IPS DF 6.9 (cell line): ENCODE data around the gene DNAJC7.
"Not testable (repeated sequence)": the region's sequence is repeated elsewhere in the genome, so short reads cannot be mapped to it uniquely, and the experiment has no call there.

Experiments used
- DNase-seq: peaks from one replicate; pipeline ENCODE4 v3.0.0-alpha.2; 2013; ENCODE audit warnings: low read depth, low spot score
- H3K27ac ChIP-seq: one replicate; pipeline ENCODE4 v1.5.1; 2013; ENCODE audit warnings: low read length, control low read depth
- H3K27me3 ChIP-seq: 2 replicates; pipeline ENCODE4 v1.6.1; 2013; ENCODE audit warnings: mild to moderate bottlenecking, low read length; ENCODE audit not compliant: control insufficient read depth, insufficient read depth
- H3K36me3 ChIP-seq: 2 replicates; pipeline ENCODE4 v1.6.1; 2013; ENCODE audit warnings: low read length; ENCODE audit not compliant: control insufficient read depth, insufficient read depth
- H3K4me1 ChIP-seq: 2 replicates; pipeline ENCODE4 v1.6.1; 2013; ENCODE audit warnings: low read length; ENCODE audit not compliant: control insufficient read depth, insufficient read depth
- H3K4me3 ChIP-seq: 2 replicates; pipeline ENCODE4 v1.5.1; 2013; ENCODE audit warnings: mild to moderate bottlenecking, low read length
- H3K9me3 ChIP-seq: 2 replicates; pipeline ENCODE4 v1.6.1; 2013; ENCODE audit warnings: low read length, inconsistent platforms; ENCODE audit not compliant: control insufficient read depth, insufficient read depth
- WGBS: extraction: QIAGEN DNeasy Blood & Tissue Kit; methylation state at CpG from one replicate; pipeline ENCODE4 v1.1.7; 2013; ENCODE audit warnings: mixed read lengths, missing lambda C conversion rate; ENCODE audit not compliant: insufficient read length, insufficient coverage; 5-methylcytosine and 5-hydroxymethylcytosine counted together

Gene DNAJC7

DNA sequence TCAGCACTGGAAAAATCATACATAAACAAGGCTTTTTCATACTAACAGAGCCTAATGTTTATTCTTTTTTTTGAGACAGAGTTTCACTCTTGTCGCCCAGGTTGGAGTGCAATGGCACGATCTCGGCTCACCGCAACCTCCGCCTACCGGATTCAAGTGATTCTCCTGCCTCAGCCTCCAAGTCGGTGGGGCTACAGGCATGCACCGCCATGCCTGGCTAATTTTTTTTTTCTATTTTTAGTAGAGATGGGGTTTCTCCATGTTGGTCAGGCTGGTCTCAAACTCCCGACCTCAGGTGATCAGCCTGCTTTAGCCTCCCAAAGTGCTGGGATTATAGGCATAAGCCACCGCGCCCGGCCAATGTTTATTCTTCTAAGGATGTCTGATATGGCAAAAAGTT is 3.5 kb downstream of the DNAJC7 start:
- H3K27ac ChIP-seq, DNase-seq, H3K9me3 ChIP-seq, H3K4me1 ChIP-seq, H3K4me3 ChIP-seq, H3K36me3 ChIP-seq, H3K27me3 ChIP-seq: not testable (repeated sequence)
- no CpG with 5 or more reads among the region's 12 CpGs for WGBS

DNA sequence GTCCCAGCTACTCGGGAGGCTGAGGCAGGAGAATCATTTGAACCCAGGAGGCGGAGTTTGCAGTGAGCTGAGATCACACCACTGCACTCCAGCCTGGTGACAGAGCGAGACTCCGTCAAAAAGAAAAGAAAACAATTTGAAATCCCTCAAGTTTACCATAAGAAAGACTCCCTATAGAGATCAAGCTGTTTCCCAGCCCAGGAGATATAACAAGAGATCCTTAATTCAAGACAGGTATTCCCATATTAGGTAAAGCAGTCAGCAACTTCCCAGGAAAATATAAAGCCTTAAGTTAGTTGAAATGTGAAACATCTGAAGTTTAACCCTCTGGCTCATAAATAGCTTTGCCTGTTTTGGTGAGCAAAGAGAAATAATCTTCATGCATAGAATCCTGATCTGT is 4.9 kb downstream of the DNAJC7 start:
- not testable (repeated sequence) for DNase-seq, H3K4me3 ChIP-seq, H3K27me3 ChIP-seq, H3K9me3 ChIP-seq, H3K27ac ChIP-seq, H3K36me3 ChIP-seq, H3K4me1 ChIP-seq
- no CpG with 5 or more reads among the region's 4 CpGs for WGBS

DNA sequence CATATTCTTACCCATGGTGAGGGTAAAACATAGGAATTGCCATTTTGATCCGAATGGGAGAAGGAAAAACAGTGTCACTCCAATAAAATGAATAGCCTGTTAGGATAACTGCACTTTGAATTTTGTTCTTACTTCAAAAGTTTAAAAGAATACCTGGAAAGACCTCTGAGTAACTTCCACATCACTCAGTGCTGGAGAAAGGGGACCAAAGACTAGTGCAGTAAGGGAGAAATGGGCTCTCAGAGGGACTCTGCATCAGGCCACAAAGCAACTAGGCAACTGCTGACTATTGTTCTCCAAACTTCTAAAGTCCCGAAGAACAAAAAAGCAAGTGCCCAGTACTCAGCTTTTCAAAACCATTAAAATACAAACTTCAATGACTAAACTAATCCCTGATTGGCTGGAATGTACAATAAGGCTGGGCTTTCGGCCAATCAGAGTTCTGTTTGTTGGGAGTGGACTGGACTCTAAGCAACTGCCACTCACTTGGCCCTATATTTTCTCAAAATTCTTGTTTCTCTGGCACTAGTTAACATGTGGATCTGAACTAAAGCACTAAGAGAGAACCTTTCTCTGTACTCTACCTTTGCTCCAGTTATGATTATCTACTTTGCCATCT is 6.2 kb downstream of the DNAJC7 start:
- H3K36me3 ChIP-seq = no peaks in the 10 kb centered on the region
- H3K9me3 ChIP-seq = no peaks in the 10 kb centered on the region
- no peak overlapping the region for H3K27ac ChIP-seq
- no peak for DNase-seq
- H3K4me3 ChIP-seq = no peak overlapping the region
- peaks cover 2% of the 10 kb centered on the region; the same call in 1 of the 2 replicates for H3K4me1 ChIP-seq
- WGBS = no CpG with 5 or more reads among the region's 3 CpGs
- no peaks in the 10 kb centered on the region for H3K27me3 ChIP-seq

DNA sequence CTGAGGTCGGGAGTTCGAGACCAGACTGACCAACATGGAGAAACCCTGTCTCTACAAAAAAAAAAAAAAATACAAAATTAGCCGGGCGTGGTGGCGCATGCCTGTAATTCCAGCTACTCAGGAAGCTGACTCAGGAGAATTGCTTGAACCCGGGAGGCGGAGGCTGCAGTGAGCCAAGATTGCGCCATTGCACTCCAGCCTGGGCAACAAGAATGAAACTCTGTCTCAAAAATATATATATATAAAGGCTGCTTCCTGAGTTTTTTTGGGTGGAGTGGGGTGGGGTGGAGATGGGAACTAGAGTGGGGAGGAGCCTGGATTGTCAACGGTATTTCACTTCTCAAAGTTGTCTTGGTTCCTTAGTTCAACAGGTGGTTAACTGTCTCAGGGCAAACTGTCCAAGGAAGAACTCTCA is 7.0 kb downstream of the DNAJC7 start:
- not testable (repeated sequence) for H3K4me1 ChIP-seq, H3K9me3 ChIP-seq, H3K36me3 ChIP-seq, H3K4me3 ChIP-seq, DNase-seq, H3K27me3 ChIP-seq, H3K27ac ChIP-seq
- WGBS = no CpG with 5 or more reads among the region's 9 CpGs

DNA sequence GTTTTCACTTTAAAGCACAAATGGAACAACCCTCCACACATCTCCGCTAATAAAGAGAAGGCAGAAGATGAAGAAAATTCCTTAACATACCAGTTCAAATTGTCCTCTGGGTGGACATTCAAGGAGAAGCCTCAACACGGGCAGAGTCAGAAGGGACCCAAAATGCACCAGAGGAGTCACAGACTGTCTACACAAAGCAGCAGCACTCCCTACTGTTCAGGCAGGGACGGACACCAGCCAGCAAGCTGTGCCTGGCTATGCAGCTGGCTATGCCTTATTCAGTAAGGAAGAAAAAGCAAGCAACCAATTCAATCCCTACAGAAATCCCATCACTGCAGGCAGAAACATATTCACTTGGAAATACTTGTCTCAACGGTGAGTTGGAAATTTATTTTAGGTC is 8.1 kb downstream of the DNAJC7 start:
- H3K9me3 ChIP-seq = no peaks in the 10 kb centered on the region
- H3K36me3 ChIP-seq = no peaks in the 10 kb centered on the region
- no peak for DNase-seq
- no peaks in the 10 kb centered on the region for H3K27me3 ChIP-seq
- no peak overlapping the region for H3K27ac ChIP-seq
- H3K4me1 ChIP-seq = peaks cover 2% of the 10 kb centered on the region; the same call in 1 of the 2 replicates
- WGBS = no CpG with 5 or more reads among the region's 4 CpGs
- H3K4me3 ChIP-seq = no peak overlapping the region

DNA sequence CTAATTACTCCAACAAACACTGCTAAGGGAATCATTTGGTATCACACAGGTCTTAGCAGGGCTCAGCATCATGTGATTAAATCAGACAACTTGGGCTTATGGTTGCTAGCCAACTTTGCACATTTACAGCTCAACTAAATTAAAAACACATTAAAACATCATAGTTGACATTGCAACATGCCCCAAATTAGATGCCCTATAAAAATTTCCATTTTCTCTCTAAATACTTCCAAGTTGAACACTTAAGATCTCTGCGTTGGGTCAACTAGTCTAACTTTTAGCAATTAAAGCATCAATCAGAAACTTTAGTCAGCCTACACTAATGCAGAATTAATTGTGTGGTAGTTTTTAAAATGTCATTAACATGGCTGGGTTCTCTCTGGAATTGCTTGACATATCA is 12.1 kb downstream of the DNAJC7 start:
- no peak for DNase-seq
- Histone ChIP-seq H3K4me3 (no peak overlapping the region), H3K27me3 (no peaks in the 10 kb centered on the region), H3K36me3 (peaks cover 9% of the 10 kb centered on the region; the same call in 1 of the 2 replicates), H3K9me3 (no peaks in the 10 kb centered on the region), H3K27ac (no peak overlapping the region), H3K4me1 (no peaks in the 10 kb centered on the region)
- no CpG with 5 or more reads among the region's 1 CpG for WGBS

DNA sequence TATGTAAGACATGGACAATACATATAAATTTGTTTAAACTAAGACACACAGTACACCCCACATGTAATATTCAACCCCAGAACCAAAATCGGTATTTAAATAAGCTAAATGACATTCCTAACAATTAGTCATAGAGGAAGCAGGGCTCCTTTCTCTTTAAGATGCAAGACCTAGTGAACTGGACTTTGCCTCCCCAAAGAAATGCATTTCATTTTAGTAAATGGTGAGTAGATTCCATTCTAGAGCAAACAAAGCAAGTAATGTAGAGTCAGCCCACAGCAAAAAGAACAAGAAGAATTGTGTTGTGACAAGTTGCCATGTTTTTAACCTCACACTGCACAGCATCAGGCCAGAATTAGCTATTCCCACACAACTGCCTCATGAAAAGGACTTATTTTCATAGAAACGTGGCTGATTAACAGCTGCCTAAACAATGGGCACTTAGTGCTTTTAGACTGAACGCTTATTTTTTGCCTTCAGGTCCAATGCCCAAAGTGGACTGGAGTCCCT is 14.4 kb downstream of the DNAJC7 start:
- Histone ChIP-seq H3K36me3 (peaks cover 18% of the 10 kb centered on the region; the same call in 1 of the 2 replicates), H3K4me1 (no peaks in the 10 kb centered on the region), H3K9me3 (no peaks in the 10 kb centered on the region), H3K27me3 (no peaks in the 10 kb centered on the region), H3K4me3 (no peak overlapping the region), H3K27ac (no peak overlapping the region)
- no peak for DNase-seq
- no CpG with 5 or more reads among the region's 3 CpGs for WGBS

DNA sequence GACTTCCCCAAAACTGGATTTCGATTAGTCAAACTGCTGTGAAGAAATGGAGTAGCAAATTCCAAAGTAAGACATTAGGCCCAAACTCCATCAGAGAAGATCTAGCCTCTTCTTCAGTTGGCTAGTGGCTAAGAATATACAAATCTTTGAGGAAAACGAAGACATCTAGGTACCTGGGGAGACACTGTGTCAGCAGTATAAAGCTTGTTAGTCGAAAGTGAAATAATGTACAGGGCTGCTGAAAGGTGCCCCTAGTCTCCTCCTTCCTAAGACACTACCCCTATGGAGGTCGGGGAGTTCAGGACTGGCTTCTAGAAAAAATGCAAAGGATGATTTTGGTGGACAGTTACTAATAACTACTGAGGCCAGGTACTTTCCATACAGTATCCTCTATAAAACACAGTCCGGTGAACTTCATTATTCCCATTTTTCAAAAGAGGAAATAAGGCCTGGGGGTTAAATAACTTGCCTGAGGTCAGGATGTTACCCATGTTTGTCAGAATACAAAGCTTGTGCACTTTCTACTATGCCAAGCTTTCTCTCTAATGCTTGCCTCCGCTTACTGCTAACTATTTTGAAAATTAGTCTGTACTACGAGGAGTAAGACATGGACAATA is 15.0 kb downstream of the DNAJC7 start:
- Histone ChIP-seq H3K4me1 (no peaks in the 10 kb centered on the region), H3K27ac (no peak overlapping the region), H3K4me3 (no peak overlapping the region), H3K27me3 (no peaks in the 10 kb centered on the region), H3K36me3 (peaks cover 18% of the 10 kb centered on the region; the same call in 1 of the 2 replicates), H3K9me3 (no peaks in the 10 kb centered on the region)
- DNase-seq = no peak
- WGBS = no CpG with 5 or more reads among the region's 7 CpGs

DNA sequence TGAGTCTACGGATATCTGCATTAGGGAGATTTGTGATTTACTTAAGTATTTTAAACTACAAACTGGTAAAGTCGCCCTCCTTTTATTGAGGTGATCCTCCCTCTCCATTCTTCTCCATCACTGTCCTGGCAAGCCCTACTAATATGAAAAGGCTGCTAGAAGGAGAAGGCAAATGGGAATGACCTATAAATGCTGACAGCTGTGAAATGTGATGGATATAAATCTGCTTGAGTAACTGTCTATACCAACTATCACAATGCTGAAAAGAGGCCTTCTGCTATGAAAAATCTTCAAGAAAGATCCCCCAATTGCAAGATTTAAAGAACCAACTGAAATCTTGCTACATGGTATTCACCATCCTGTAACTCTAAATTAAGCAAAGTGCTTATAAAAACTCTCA is 15.5 kb downstream of the DNAJC7 start:
- peaks cover 19% of the 10 kb centered on the region; the same call in 1 of the 2 replicates for H3K36me3 ChIP-seq
- DNase-seq = no peak

DNA sequence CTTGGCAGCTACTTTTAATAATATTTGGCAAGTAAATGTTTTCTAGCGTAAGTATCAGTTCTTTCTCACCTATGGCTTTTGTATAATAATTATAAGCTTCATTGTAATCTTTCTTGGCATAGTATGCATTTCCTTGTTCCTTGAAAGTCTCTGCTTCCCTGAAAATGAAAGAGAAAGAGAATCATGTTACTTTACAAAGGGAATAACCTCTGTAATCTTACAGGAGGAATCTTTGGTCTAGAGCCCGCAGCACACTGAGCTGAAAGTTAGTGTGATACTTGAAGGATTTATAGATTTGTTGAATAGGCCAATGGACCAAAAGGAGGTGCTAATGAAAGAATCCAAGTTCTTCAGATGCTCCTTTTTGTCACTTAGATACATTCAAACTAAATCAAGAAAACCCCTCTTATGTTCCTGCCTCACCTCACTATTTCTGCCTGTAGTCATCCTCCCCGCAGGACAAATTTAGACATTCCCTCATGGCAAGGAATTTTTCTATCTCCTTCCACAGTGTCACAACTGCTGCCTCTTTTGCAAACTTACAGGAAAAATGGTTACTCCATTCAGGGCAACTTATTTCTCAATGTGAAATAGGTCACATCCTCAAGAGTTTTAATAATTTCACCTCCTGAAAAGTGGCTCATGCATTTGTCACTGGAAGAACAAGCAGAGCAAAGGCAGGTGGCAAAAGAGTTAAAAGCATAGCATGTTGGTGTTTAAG is 16.7 kb downstream of the DNAJC7 start:
- Histone ChIP-seq H3K36me3 (peaks cover 28% of the 10 kb centered on the region; the same call in 1 of the 2 replicates), H3K27ac (no peak overlapping the region), H3K4me1 (no peaks in the 10 kb centered on the region), H3K9me3 (no peaks in the 10 kb centered on the region), H3K27me3 (no peaks in the 10 kb centered on the region), H3K4me3 (no peak overlapping the region)
- WGBS = no CpG with 5 or more reads among the region's 3 CpGs
- no peak for DNase-seq

More for the DNA sequence above, 15.5 kb downstream of the DNAJC7 start:
- Histone ChIP-seq H3K9me3 (no peaks in the 10 kb centered on the region), H3K27me3 (no peaks in the 10 kb centered on the region), H3K4me1 (no peaks in the 10 kb centered on the region), H3K4me3 (no peak overlapping the region), H3K27ac (no peak overlapping the region)
- WGBS = no CpG with 5 or more reads among the region's 2 CpGs
